B cell (primary cell): Measurements from ENCODE around the gene AOC1. TPM values are rescaled to one million over a fixed set of nuclear protein-coding genes. Genes with fewer than 3 reads are reported as not detected.
A peak's percentile ranks its signal among the peaks of the same experiment; 100 is the strongest.

Source experiments
- ATAC-seq: fragments of 200-7000 bp; cut with Tn5 transposase; one replicate; pipeline ENCODE4 v1.10.0; 2021; ENCODE audit warnings: low read depth, mild to moderate bottlenecking, moderate number of reproducible peaks, moderate library complexity
- CTCF ChIA-PET: fragments of 350-600 bp; sonication (Branson Sonifier 250); formaldehyde crosslinking; loops from one replicate; lab custom pipeline; 2021; ENCODE audit warnings: antibody characterized with exemption, inconsistent platforms; lab: Charles Lee
- POLR2A ChIA-PET: fragments of 350-600 bp; sonication (Branson Sonifier 250); formaldehyde crosslinking; loops from one replicate; lab custom pipeline; 2021; ENCODE audit warnings: antibody characterized with exemption; lab: Charles Lee
- DNase-seq: peaks from one replicate; pipeline ENCODE4 v3.0.0; 2013
- H2AFZ ChIP-seq: 2 replicates; pipeline ENCODE4 v1.6.1; 2012; ENCODE audit warnings: mild to moderate bottlenecking, low read depth, low read length; ENCODE audit not compliant: insufficient read depth, poor library complexity, severe bottlenecking
- H3K27ac ChIP-seq, 2 donors: 1 replicate in 1 of 2; 2 replicates in 1 of 2; pipeline ENCODE4 v1.5.1; 2012 to 2013; ENCODE audit warnings: low read length in 2 of 2, mild to moderate bottlenecking in 2 of 2, moderate library complexity in 1 of 2
- H3K27me3 ChIP-seq, 4 experiments: fragments of 200-600 bp in 1 of 4; sonication (generic) in 1 of 4; replicated peaks in 1 of 4; 1 replicate in 2 of 4; 2 replicates in 2 of 4; pipeline versions ENCODE4 v1.6.1 to v1.7.0; 2013 to 2016; ENCODE audit warnings: low read length in 3 of 4, mild to moderate bottlenecking in 2 of 4, mixed read lengths in 1 of 4, moderate library complexity in 1 of 4; ENCODE audit not compliant: insufficient read depth in 4 of 4, control insufficient read depth in 3 of 4; ENCODE audit errors: control extremely low read depth in 1 of 4
- H3K36me3 ChIP-seq, 2 experiments: replicated peaks in 1 of 2; 1 replicate in 1 of 2; 2 replicates in 1 of 2; pipeline versions ENCODE4 v1.6.1 to v1.7.1; 2013; ENCODE audit warnings: low read length in 1 of 2; ENCODE audit not compliant: insufficient read depth in 2 of 2, control insufficient read depth in 1 of 2; ENCODE audit errors: control extremely low read depth in 1 of 2, extremely low read depth in 1 of 2
- H3K4me1 ChIP-seq, 2 donors: fragments of 200-600 bp in 1 of 2; sonication (generic) in 1 of 2; 1 replicate in 1 of 2; 2 replicates in 1 of 2; pipeline versions ENCODE4 v1.5.1 to v1.6.1; 2013 to 2017; ENCODE audit warnings: low read length in 2 of 2; ENCODE audit not compliant: control insufficient read depth in 2 of 2, insufficient read depth in 2 of 2
- H3K4me2 ChIP-seq: replicated peaks from 2 replicates; pipeline ENCODE3; 2012; ENCODE audit warnings: mild to moderate bottlenecking, low read depth, low read length; ENCODE audit not compliant: poor library complexity, severe bottlenecking
- H3K4me3 ChIP-seq, 5 experiments: fragments of 200-600 bp in 1 of 5; sonication (generic) in 1 of 5; 1 replicate in 3 of 5; 2 replicates in 2 of 5; pipeline versions ENCODE4 v1.5.1 to v1.7.0; 2011 to 2016; ENCODE audit warnings: low read length in 4 of 5, mild to moderate bottlenecking in 4 of 5, low read depth in 2 of 5, control low read depth in 1 of 5, moderate library complexity in 1 of 5; ENCODE audit not compliant: insufficient read depth in 1 of 5; ENCODE audit errors: control extremely low read depth in 1 of 5, extremely low read depth in 1 of 5
- H3K79me2 ChIP-seq: fragments of 200-600 bp; sonication (generic); one replicate; pipeline ENCODE4 v1.6.0; 2016; ENCODE audit warnings: low read length; ENCODE audit not compliant: control insufficient read depth, insufficient read depth
- H3K9ac ChIP-seq: fragments of 200-600 bp; sonication (generic); 2 replicates; pipeline ENCODE4 v1.6.1; 2017; ENCODE audit warnings: mild to moderate bottlenecking, low read length, moderate library complexity
- H3K9me3 ChIP-seq, 3 donors: one replicate each; pipeline versions ENCODE4 v1.6.1 to v1.7.1; 2013; ENCODE audit warnings: low read length in 2 of 3; ENCODE audit not compliant: control insufficient read depth in 2 of 3, insufficient read depth in 1 of 3; ENCODE audit errors: control extremely low read depth in 1 of 3
- H4K20me1 ChIP-seq: 2 replicates; pipeline ENCODE4 v1.6.0; 2012; ENCODE audit warnings: mild to moderate bottlenecking, low read length; ENCODE audit not compliant: insufficient read depth, control insufficient read depth, poor library complexity, severe bottlenecking
- H3K27ac Mint-ChIP-seq: one replicate; pipeline ENCODE4 v1.8.0; 2021; ENCODE audit warnings: mixed read lengths
- H3K27me3 Mint-ChIP-seq: one replicate; pipeline ENCODE4 v1.8.0; 2021; ENCODE audit warnings: mixed read lengths
- H3K4me1 Mint-ChIP-seq: one replicate; pipeline ENCODE4 v1.8.0; 2021; ENCODE audit warnings: mixed read lengths
- H3K4me3 Mint-ChIP-seq: one replicate; pipeline ENCODE4 v1.8.0; 2021; ENCODE audit warnings: mixed read lengths
- H3K9me3 Mint-ChIP-seq: one replicate; pipeline ENCODE4 v1.8.0; 2022; ENCODE audit warnings: mixed read lengths; ENCODE audit not compliant: insufficient read depth
- EZH2 ChIP-seq: IDR thresholded peaks from 2 replicates; pipeline ENCODE4 v1.6.1; 2012; ENCODE audit warnings: borderline replicate concordance, low read depth, mild to moderate bottlenecking, moderate library complexity, low read length; ENCODE audit not compliant: insufficient read depth, poor library complexity, severe bottlenecking
- WGBS: methylation state at CpG from one replicate; pipeline ENCODE4 v1.1.5; 2013; ENCODE audit warnings: missing lambda C conversion rate; ENCODE audit not compliant: insufficient coverage; 5-methylcytosine and 5-hydroxymethylcytosine counted together
- intact Hi-C: fragments of 100-400 bp; cut with micrococcal nuclease; formaldehyde crosslinking; loops from one replicate; pipeline ENCODE4 v1.10.0; 2022
- polyA plus RNA-seq: library from polyadenylated mRNA; depleted of rRNA; stranded (reverse); fragments of >200 nt; gene quantifications from 2 replicates; pipeline ENCODE4 v1.2.3, GENCODE V29; 2012
- total RNA-seq, 2 donors: library from RNA; stranded (reverse); fragments of 120-200 nt in 1 of 2; gene quantifications; 1 replicate in 1 of 2; 2 replicates in 1 of 2; pipeline versions ENCODE4 v1.2.3 to v1.2.4, GENCODE V29; 2013 to 2022
- TF ChIP-seq, protein P1 (sequence below): fragments of 200-600 bp; IDR thresholded peaks from one replicate; pipeline ENCODE4 v1.8.0; 2022; ENCODE audit warnings: antibody characterized with exemption, mild to moderate bottlenecking

The AOC1 gene
- total and polyA plus RNA-seq, 2 donors (not counting 1 experiment from before 2014, with no cell fraction given), result 0.07 TPM; not detected in 1

DNA sequence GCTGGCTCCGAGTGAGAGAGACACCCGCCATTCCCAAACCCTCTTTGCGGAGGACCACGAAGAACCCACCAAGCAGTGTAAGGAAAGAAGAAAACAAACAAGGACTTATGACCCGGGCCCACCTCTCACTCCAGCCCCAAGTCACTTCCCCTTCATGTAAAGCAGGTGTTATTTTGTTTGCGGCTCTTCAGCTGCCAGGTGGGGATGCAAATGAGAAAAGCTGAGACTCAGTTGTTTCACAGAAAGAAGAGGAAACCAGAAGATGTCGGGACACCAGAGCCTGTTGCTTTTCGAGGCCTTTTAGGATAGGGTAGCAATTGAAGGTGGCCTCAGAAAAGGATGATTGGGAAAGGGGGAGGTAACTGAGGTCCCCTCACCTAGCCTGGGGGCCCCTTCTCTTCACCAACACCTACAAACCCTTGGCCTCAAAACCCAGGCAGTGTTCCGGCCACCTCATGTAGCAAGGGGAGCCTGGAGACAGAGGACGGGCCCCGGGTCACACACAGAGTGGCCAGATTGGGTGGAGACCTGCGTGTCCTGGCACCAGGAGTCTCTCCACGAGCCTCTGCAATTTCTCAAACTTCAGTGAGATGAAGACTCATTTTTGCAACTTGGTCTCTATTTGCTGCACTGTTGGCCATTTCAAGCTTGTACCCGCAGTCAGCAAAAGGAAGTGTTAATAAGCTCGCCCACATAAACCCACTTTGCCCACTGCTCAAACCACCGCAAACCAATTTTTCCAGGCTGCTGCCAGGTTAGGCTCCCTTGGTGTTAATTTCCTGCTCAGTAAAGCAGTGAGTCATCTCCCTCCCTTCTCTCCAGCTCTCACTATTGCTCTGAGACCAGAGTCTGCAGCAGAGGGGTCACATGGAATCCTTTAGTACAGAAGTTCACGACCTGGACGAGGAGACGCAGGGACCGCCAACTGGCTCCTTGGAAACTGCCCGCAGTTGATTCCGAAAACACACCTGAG lies 45.5 kb downstream of the AOC1 start:
- H3K9me3 Mint-ChIP-seq, result peaks cover 2% of the 10 kb centered on the region
- H2AFZ ChIP-seq, result peak overlapping the region; percentile 72
- peak overlapping the region; percentile 51 for H3K4me3 Mint-ChIP-seq
- CTCF ChIA-PET, result interaction anchor here (0.6 to 3.2 kb wide), 22 partner anchors 9 to 449 kb away, joined by 3 to 36 read pairs (median 4); partner anchors contain the start of gene GIMAP2
- H3K4me3 ChIP-seq, result peak overlapping the region in 2 of 5 experiments; percentile 29 to 39
- ATAC-seq (peak; percentile 56), DNase-seq (peak; percentile 70)
- peak overlapping the region; percentile 70 to 81 for H3K27ac ChIP-seq
- 60% methylated on average over 18 of the region's 22 CpGs for WGBS
- POLR2A ChIA-PET, result no interaction called here
- intact Hi-C loops, result loop anchor here (1.0 to 5.0 kb wide), 3 partner anchors 91 to 450 kb away; no protein-coding TSS in a partner anchor
- H3K4me1 Mint-ChIP-seq, result peaks cover 38% of the 10 kb centered on the region
- peak overlapping the region; percentile 44 for H3K9ac ChIP-seq
- H4K20me1 ChIP-seq, result no peaks in the 10 kb centered on the region
- H3K27ac Mint-ChIP-seq, result peak overlapping the region; percentile 28
- H3K79me2 ChIP-seq, result no peaks in the 10 kb centered on the region
- H3K9me3 ChIP-seq, result peaks cover 0 to 14% (median 7%) of the 10 kb centered on the region in 3 donors
- TF ChIP-seq, protein P1, sequence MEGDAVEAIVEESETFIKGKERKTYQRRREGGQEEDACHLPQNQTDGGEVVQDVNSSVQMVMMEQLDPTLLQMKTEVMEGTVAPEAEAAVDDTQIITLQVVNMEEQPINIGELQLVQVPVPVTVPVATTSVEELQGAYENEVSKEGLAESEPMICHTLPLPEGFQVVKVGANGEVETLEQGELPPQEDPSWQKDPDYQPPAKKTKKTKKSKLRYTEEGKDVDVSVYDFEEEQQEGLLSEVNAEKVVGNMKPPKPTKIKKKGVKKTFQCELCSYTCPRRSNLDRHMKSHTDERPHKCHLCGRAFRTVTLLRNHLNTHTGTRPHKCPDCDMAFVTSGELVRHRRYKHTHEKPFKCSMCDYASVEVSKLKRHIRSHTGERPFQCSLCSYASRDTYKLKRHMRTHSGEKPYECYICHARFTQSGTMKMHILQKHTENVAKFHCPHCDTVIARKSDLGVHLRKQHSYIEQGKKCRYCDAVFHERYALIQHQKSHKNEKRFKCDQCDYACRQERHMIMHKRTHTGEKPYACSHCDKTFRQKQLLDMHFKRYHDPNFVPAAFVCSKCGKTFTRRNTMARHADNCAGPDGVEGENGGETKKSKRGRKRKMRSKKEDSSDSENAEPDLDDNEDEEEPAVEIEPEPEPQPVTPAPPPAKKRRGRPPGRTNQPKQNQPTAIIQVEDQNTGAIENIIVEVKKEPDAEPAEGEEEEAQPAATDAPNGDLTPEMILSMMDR, result no peak
- no peak for TF ChIP-seq EZH2
- peaks cover 26 to 53% of the 10 kb centered on the region in 2 donors for H3K4me1 ChIP-seq
- peaks cover 0 to 18% (median 7%) of the 10 kb centered on the region in 4 experiments for H3K27me3 ChIP-seq
- H3K36me3 ChIP-seq, result no peaks in the 10 kb centered on the region
- peak overlapping the region; percentile 64 for H3K4me2 ChIP-seq
- peaks cover 40% of the 10 kb centered on the region for H3K27me3 Mint-ChIP-seq
